SK-N-SH treated with all-trans-retinoic acid at 6 μM for 48 hours (cell line): ENCODE data around the gene CD6.

Experiments used
- ATAC-seq: fragments of 200-7000 bp; cut with Tn5 transposase; 3 replicates; pipeline ENCODE4 v1.9.1; 2020; ENCODE audit warnings: mild to moderate bottlenecking, moderate library complexity
- ARNTL ChIP-seq: fragments of 450-650 bp; formaldehyde crosslinking; IDR thresholded peaks from 2 replicates; pipeline ENCODE4 v1.5.0; 2020; ENCODE audit warnings: low read depth, mild to moderate bottlenecking, moderate library complexity, borderline replicate concordance
- CREB5 ChIP-seq: fragments of 250-450 bp; sonication (Bioruptor Pico); IDR thresholded peaks from 2 replicates; pipeline ENCODE4 v1.5.1; 2020; ENCODE audit warnings: low read depth, mild to moderate bottlenecking, moderate library complexity
- CSRNP3 ChIP-seq: fragments of 250-450 bp; sonication (Bioruptor Pico); IDR thresholded peaks from 2 replicates; pipeline ENCODE4 v1.5.1; 2021; ENCODE audit warnings: mild to moderate bottlenecking, moderate library complexity
- ESRRG ChIP-seq: fragments of 250-450 bp; sonication (Bioruptor Pico); IDR thresholded peaks from 2 replicates; pipeline ENCODE4 v1.6.1; 2021; ENCODE audit warnings: mild to moderate bottlenecking
- GLIS3 ChIP-seq: fragments of 250-450 bp; sonication (Bioruptor Pico); IDR thresholded peaks from 2 replicates; pipeline ENCODE4 v1.5.0; 2020; ENCODE audit warnings: mild to moderate bottlenecking, moderate library complexity
- ISL1 ChIP-seq: fragments of 250-450 bp; sonication (Bioruptor Pico); IDR thresholded peaks from 2 replicates; pipeline ENCODE4 v2.1.2; 2022; ENCODE audit warnings: mild to moderate bottlenecking, moderate library complexity
- PATZ1 ChIP-seq: fragments of 250-450 bp; sonication (Bioruptor Pico); IDR thresholded peaks from 2 replicates; pipeline ENCODE4 v1.8.0; 2020; ENCODE audit warnings: mild to moderate bottlenecking, moderate library complexity, borderline replicate concordance
- RARB ChIP-seq: fragments of 250-450 bp; sonication (Bioruptor Pico); IDR thresholded peaks from 2 replicates; pipeline ENCODE4 v1.8.0; 2021; ENCODE audit warnings: mild to moderate bottlenecking, moderate library complexity
- SNAI2 ChIP-seq: fragments of 250-450 bp; sonication (Bioruptor Pico); IDR thresholded peaks from 2 replicates; pipeline ENCODE4 v1.5.0; 2020; ENCODE audit warnings: mild to moderate bottlenecking, moderate library complexity
- TCF4 ChIP-seq: fragments of 250-450 bp; sonication (Bioruptor Pico); IDR thresholded peaks from 2 replicates; pipeline ENCODE4 v1.8.0; 2021; ENCODE audit warnings: mild to moderate bottlenecking, moderate library complexity, borderline replicate concordance
- TOX ChIP-seq: fragments of 250-450 bp; sonication (Bioruptor Pico); IDR thresholded peaks from 2 replicates; pipeline ENCODE4 v1.8.0; 2021; ENCODE audit warnings: mild to moderate bottlenecking, moderate library complexity, borderline replicate concordance
- TSHZ2 ChIP-seq: fragments of 250-450 bp; sonication (Bioruptor Pico); IDR thresholded peaks from 2 replicates; pipeline ENCODE4 v1.5.0; 2020; ENCODE audit warnings: mild to moderate bottlenecking, moderate library complexity
- ZC3H10 ChIP-seq: fragments of 250-450 bp; sonication (Bioruptor Pico); IDR thresholded peaks from 2 replicates; pipeline ENCODE4 v1.5.1; 2021; ENCODE audit warnings: mild to moderate bottlenecking, moderate library complexity
- ZFP3 ChIP-seq: fragments of 250-450 bp; sonication (Bioruptor Pico); IDR thresholded peaks from 2 replicates; pipeline ENCODE4 v1.5.0; 2020; ENCODE audit warnings: mild to moderate bottlenecking, moderate library complexity
- ZFP30 ChIP-seq: fragments of 450-650 bp; formaldehyde crosslinking; IDR thresholded peaks from 2 replicates; pipeline ENCODE4 v1.5.0; 2022; ENCODE audit warnings: mild to moderate bottlenecking, moderate library complexity
- ZNF565 ChIP-seq: fragments of 450-650 bp; formaldehyde crosslinking; conservative IDR thresholded peaks from 2 replicates; pipeline ENCODE4 v1.5.0; 2020; ENCODE audit warnings: low read depth, mild to moderate bottlenecking, moderate library complexity
- ZNF70 ChIP-seq: fragments of 450-650 bp; formaldehyde crosslinking; IDR thresholded peaks from 2 replicates; pipeline ENCODE4 v1.5.0; 2020; ENCODE audit warnings: mild to moderate bottlenecking, moderate library complexity
- ZNF8 ChIP-seq: fragments of 450-650 bp; formaldehyde crosslinking; IDR thresholded peaks from 2 replicates; pipeline ENCODE4 v1.5.0; 2020; ENCODE audit warnings: mild to moderate bottlenecking, moderate library complexity

CD6 gene

GRCh38 chr11:60941371-60942119 lies 29.9 kb upstream of the CD6 start:
- TF ChIP-seq CSRNP3 (CRISPR knock-in tag) (no peak), ZFP30 (CRISPR knock-in tag) (no peak), ZFP3 (CRISPR knock-in tag) (no peak), ZNF8 (CRISPR knock-in tag) (no peak)
- ATAC-seq = no peak

- ATAC-seq = no peak
These were observed 29.3 kb upstream of the CD6 start for GRCh38 chr11:60942219-60942618.

GRCh38 chr11:60942970-60943565 lies 28.4 kb upstream of the CD6 start:
- ATAC-seq = no peak
- TF ChIP-seq TCF4 (CRISPR knock-in tag) (no peak), PATZ1 (CRISPR knock-in tag) (no peak), ZNF565 (CRISPR knock-in tag) (no peak), ISL1 (CRISPR knock-in tag) (no peak), RARB (no peak), ZNF70 (CRISPR knock-in tag) (no peak), ZC3H10 (CRISPR knock-in tag) (no peak), TOX (CRISPR knock-in tag) (no peak), ESRRG (CRISPR knock-in tag) (no peak), TSHZ2 (no peak), SNAI2 (CRISPR knock-in tag) (no peak), ARNTL (CRISPR knock-in tag) (no peak)

More at GRCh38 chr11:60942219-60942618, 29.3 kb upstream of the CD6 start:
- no peak for TF ChIP-seq CREB5 (CRISPR knock-in tag)
- TF ChIP-seq ESRRG (CRISPR knock-in tag) = no peak
- TF ChIP-seq PATZ1 (CRISPR knock-in tag) = no peak
- TF ChIP-seq ISL1 (CRISPR knock-in tag) = no peak
- no peak for TF ChIP-seq ZNF8 (CRISPR knock-in tag)
- TF ChIP-seq ZFP3 (CRISPR knock-in tag) = no peak
- no peak for TF ChIP-seq GLIS3 (CRISPR knock-in tag)
